ENCODE data around the gene ATXN1. TPM values are rescaled to one million over a fixed set of nuclear protein-coding genes. Genes with fewer than 3 reads are reported as not detected.

ATXN1 gene
- total RNA-seq, 4 donors from 2014 or later = 21.0 to 102 (median 51.1) TPM

DNA sequence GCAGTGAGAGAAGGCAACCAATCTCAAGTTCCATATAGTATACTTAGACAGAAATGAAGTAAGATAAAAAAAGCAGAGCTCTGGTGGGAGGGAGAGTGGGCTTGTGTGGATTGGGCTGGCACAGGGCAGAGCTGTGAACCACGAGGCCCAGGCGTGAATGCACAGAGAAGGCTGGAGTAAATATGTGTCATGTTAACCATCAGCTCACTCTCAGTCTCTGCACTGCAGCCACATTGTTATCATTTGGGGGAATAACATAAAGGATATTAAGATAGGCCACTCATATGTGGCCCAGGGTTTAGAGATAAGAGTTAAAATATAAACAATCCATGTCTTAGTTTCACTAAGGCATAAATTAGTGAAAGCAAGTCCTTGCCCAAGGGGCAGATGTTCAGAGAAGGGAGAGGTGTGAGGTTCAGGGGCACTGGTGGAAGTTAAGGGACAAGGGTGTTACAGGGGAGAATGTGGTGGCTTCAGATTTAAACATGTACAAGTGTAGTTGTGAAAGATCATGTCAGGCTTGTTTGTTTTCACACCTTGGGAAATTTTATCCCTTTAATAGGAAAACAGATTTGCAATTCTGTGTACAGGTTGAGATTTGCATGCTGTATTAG lies 508.5 kb downstream of the ATXN1 start:
- no peak for DNase-seq
- Histone ChIP-seq H3K27ac (no peak overlapping the region), H3K36me3 (no peaks in the 10 kb centered on the region), H3K4me1 (no peaks in the 10 kb centered on the region), H3K9me3 (no peaks in the 10 kb centered on the region), H3K4me3 (no peak overlapping the region), H3K27me3 (no peaks in the 10 kb centered on the region)
- TF ChIP-seq CTCF (IDR thresholded peaks at IDR 0.05) = no peak
- no peak for TF ChIP-seq POLR2A (IDR thresholded peaks at IDR 0.05)
- intact Hi-C loops (cut with DNase I; ENCODE audit: low total_unique reads) = no loop called here

DNA sequence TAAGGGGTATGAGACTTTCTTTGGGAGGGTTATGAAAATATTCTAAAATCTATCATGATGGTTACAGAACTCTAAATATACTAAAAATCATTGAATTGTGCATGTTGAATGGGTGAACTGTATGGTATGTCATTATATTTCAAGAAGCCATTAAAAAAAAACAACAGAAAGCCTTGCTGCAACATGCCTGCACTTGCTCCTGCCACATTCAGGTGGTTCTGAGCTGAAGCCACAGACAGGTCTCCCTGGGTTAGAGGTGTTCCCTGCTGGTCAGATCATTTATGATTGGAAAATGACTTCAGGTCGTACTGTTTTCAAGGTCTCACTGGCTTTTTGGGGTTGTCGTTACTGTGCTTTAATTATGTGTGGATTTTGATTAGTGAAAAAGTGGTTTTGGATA lies 509.6 kb downstream of the ATXN1 start:
- Histone ChIP-seq H3K4me3 (no peak overlapping the region), H3K9me3 (no peaks in the 10 kb centered on the region), H3K27me3 (no peaks in the 10 kb centered on the region), H3K36me3 (no peaks in the 10 kb centered on the region), H3K27ac (no peak overlapping the region), H3K4me1 (no peaks in the 10 kb centered on the region)
- TF ChIP-seq POLR2A (IDR thresholded peaks at IDR 0.05) (no peak), CTCF (IDR thresholded peaks at IDR 0.05) (no peak)
- no peak for DNase-seq
- intact Hi-C loops (cut with DNase I; ENCODE audit: low total_unique reads) = no loop called here

DNA sequence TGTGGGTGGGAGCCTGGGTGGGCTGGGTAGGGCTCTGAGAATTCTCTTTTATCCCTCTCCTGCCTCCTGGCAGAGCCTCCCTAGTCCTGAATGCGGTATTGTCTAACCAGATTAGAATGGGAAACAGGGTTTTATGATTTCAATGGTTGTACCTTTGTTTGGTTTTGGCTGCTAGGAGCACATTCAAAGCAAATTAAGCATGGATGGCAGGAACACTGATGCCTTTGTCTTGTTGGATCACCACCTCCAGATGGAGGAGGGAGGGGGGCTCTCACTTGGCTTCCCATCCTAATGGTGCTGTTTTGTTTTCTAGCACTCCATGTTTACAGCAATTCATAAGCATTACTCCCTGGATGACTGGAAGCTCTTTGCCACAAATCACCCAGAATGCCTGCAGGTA lies 511.3 kb downstream of the ATXN1 start:
- intact Hi-C loops (cut with DNase I; ENCODE audit: low total_unique reads) = no loop called here
- Histone ChIP-seq H3K27me3 (no peaks in the 10 kb centered on the region), H3K27ac (no peak overlapping the region), H3K4me3 (no peak overlapping the region), H3K36me3 (no peaks in the 10 kb centered on the region), H3K4me1 (no peaks in the 10 kb centered on the region), H3K9me3 (no peaks in the 10 kb centered on the region)
- DNase-seq = no peak
- TF ChIP-seq CTCF (IDR thresholded peaks at IDR 0.05) (no peak), POLR2A (IDR thresholded peaks at IDR 0.05) (no peak)
